ENCODE data around the gene EFTUD2.

The EFTUD2 gene

GRCh38 chr17:44926821-44927525 lies 27.7 kb upstream of the EFTUD2 start:
- H3K4me3 ChIP-seq, result no peak overlapping the region
- no peak overlapping the region for H3K27ac ChIP-seq

- Histone ChIP-seq H3K4me3 (no peak overlapping the region), H3K27ac (no peak overlapping the region)
Observed at GRCh38 chr17:44925731-44926697, 26.8 kb upstream of the EFTUD2 start.

GRCh38 chr17:44924107-44924544 lies 24.9 kb upstream of the EFTUD2 start:
- H3K4me3 ChIP-seq, result no peak overlapping the region

GRCh38 chr17:44922746-44923470 lies 23.7 kb upstream of the EFTUD2 start:
- Histone ChIP-seq H3K4me3 (no peak overlapping the region), H3K27ac (no peak overlapping the region)

More at GRCh38 chr17:44924107-44924544, 24.9 kb upstream of the EFTUD2 start:
- H3K27ac ChIP-seq, result no peak overlapping the region

- Histone ChIP-seq H3K27ac (no peak overlapping the region), H3K4me3 (no peak overlapping the region)
Observed at GRCh38 chr17:44922136-44922535, 22.9 kb upstream of the EFTUD2 start.

GRCh38 chr17:44921122-44921882 lies 22.1 kb upstream of the EFTUD2 start:
- no peak overlapping the region for H3K27ac ChIP-seq

GRCh38 chr17:44920565-44920940 lies 21.3 kb upstream of the EFTUD2 start:
- H3K27ac ChIP-seq, result no peak overlapping the region
- H3K4me3 ChIP-seq, result no peak overlapping the region

More at GRCh38 chr17:44921122-44921882, 22.1 kb upstream of the EFTUD2 start:
- H3K4me3 ChIP-seq, result no peak overlapping the region

GRCh38 chr17:44919885-44920564 lies 20.8 kb upstream of the EFTUD2 start:
- H3K27ac ChIP-seq, result no peak overlapping the region

GRCh38 chr17:44919411-44919810 lies 20.2 kb upstream of the EFTUD2 start:
- Histone ChIP-seq H3K4me3 (no peak overlapping the region), H3K27ac (no peak overlapping the region)

More at GRCh38 chr17:44919885-44920564, 20.8 kb upstream of the EFTUD2 start:
- H3K4me3 ChIP-seq, result no peak overlapping the region

- Histone ChIP-seq H3K4me3 (no peak overlapping the region), H3K27ac (no peak overlapping the region)
Observed at GRCh38 chr17:44918006-44918405, 18.8 kb upstream of the EFTUD2 start.

GRCh38 chr17:44917456-44917855 lies 18.2 kb upstream of the EFTUD2 start:
- Histone ChIP-seq H3K4me3 (no peak overlapping the region), H3K27ac (peak overlapping the region in 1 of 21 experiments; percentile 5)

- no peak overlapping the region for H3K4me3 ChIP-seq
- peak overlapping the region in 11 of 21 experiments; percentile 1 to 65 (median 28) for H3K27ac ChIP-seq
Observed at GRCh38 chr17:44916781-44917241, 17.6 kb upstream of the EFTUD2 start.

GRCh38 chr17:44915862-44916780 lies 16.9 kb upstream of the EFTUD2 start:
- Histone ChIP-seq H3K4me3 (no peak overlapping the region), H3K27ac (peak overlapping the region in 12 of 21 experiments; percentile 1 to 65 (median 34))

GRCh38 chr17:44915321-44915726 lies 16.1 kb upstream of the EFTUD2 start, which contains the start of gene GFAP:
TSS of gene GFAP (minus strand) at chr17:44915500. CDS start at chr17:44915486, 14 bp downstream.
- Histone ChIP-seq H3K4me3 (no peak within 1 kb of the TSS), H3K27ac (peak within 1 kb of the TSS in 10 of 21 experiments; percentile 1 to 65 (median 29))

GRCh38 chr17:44914698-44915271 lies 15.5 kb upstream of the EFTUD2 start:
- no peak overlapping the region for H3K27ac ChIP-seq
- H3K4me3 ChIP-seq, result no peak overlapping the region

GRCh38 chr17:44914148-44914547 lies 14.9 kb upstream of the EFTUD2 start:
- Histone ChIP-seq H3K4me3 (no peak overlapping the region), H3K27ac (no peak overlapping the region)

- Histone ChIP-seq H3K4me3 (no peak overlapping the region), H3K27ac (no peak overlapping the region)
Observed at GRCh38 chr17:44913676-44914075, 14.4 kb upstream of the EFTUD2 start.
